Measurements from ENCODE around the gene FLRT1. TPM values are rescaled to one million over a fixed set of nuclear protein-coding genes. Genes with fewer than 3 reads are reported as not detected.

The FLRT1 gene
- polyA plus RNA-seq, 1 donor from 2014 or later = 2.6 TPM

GRCh38 chr11:64065141-64065465, 29.4 kb downstream of the FLRT1 start:
- Histone ChIP-seq H4K20me1 (ENCODE audit: insufficient read depth) (no peaks in the 10 kb centered on the region), H3K36me3 (ENCODE audit: insufficient read depth, low read length) (no peaks in the 10 kb centered on the region), H3K4me2 (ENCODE audit: low read length) (no peak overlapping the region), H3K9ac (ENCODE audit: low read length) (peak overlapping the region; percentile 71), H2AFZ (ENCODE audit: low read depth, low read length) (no peak overlapping the region), H3K9me3 (ENCODE audit: low read length) (no peaks in the 10 kb centered on the region), H3F3A (ENCODE audit: insufficient read depth, low read length, poor library complexity, severe bottlenecking) (no peaks in the 10 kb centered on the region), H3K27ac (ENCODE audit: low read length) (peak overlapping the region; percentile 90), H3K4me3 (ENCODE audit: low read length) (no peak overlapping the region), H3K9me2 (ENCODE audit: insufficient read depth, low read length) (no peaks in the 10 kb centered on the region), H3K27me3 (ENCODE audit: insufficient read depth, low read depth, low read length) (no peaks in the 10 kb centered on the region), H3K79me2 (replicated peaks; ENCODE audit: insufficient read depth, low read length) (no peaks in the 10 kb centered on the region)
- TF ChIP-seq MXI1 (conservative IDR thresholded peaks at IDR 0.05; ENCODE audit: poor library complexity, severe bottlenecking) (no peak), EP300 (conservative IDR thresholded peaks at IDR 0.05; ENCODE audit: poor library complexity, severe bottlenecking) (no peak), CTCF (IDR thresholded peaks at IDR 0.05; ENCODE audit: poor library complexity, severe bottlenecking) (no peak), RAD21 (conservative IDR thresholded peaks at IDR 0.05) (no peak), SMC3 (conservative IDR thresholded peaks at IDR 0.05; ENCODE audit: poor library complexity) (no peak), EZH2 (IDR thresholded peaks at IDR 0.05; ENCODE audit: borderline replicate concordance, insufficient read depth, low read length, poor library complexity, severe bottlenecking) (no peak), REST (IDR thresholded peaks at IDR 0.05; ENCODE audit: borderline replicate concordance) (no peak), POLR2AphosphoS5 (IDR thresholded peaks at IDR 0.05) (no peak), TAF1 (IDR thresholded peaks at IDR 0.05; ENCODE audit: low read depth) (no peak)

GRCh38 chr11:64065712-64066111, 30.0 kb downstream of the FLRT1 start:
- Histone ChIP-seq H3K36me3 (ENCODE audit: insufficient read depth, low read length) (no peaks in the 10 kb centered on the region), H2AFZ (ENCODE audit: low read depth, low read length) (no peak overlapping the region), H3F3A (ENCODE audit: insufficient read depth, low read length, poor library complexity, severe bottlenecking) (no peaks in the 10 kb centered on the region), H3K4me3 (ENCODE audit: low read length) (no peak overlapping the region), H3K9me3 (ENCODE audit: low read length) (no peaks in the 10 kb centered on the region), H4K20me1 (ENCODE audit: insufficient read depth) (no peaks in the 10 kb centered on the region), H3K27ac (ENCODE audit: low read length) (no peak overlapping the region), H3K79me2 (replicated peaks; ENCODE audit: insufficient read depth, low read length) (no peaks in the 10 kb centered on the region), H3K27me3 (ENCODE audit: insufficient read depth, low read depth, low read length) (no peaks in the 10 kb centered on the region), H3K4me2 (ENCODE audit: low read length) (no peak overlapping the region), H3K9ac (ENCODE audit: low read length) (no peak overlapping the region), H3K9me2 (ENCODE audit: insufficient read depth, low read length) (no peaks in the 10 kb centered on the region)
- TF ChIP-seq EZH2 (IDR thresholded peaks at IDR 0.05; ENCODE audit: borderline replicate concordance, insufficient read depth, low read length, poor library complexity, severe bottlenecking) (no peak), MXI1 (conservative IDR thresholded peaks at IDR 0.05; ENCODE audit: poor library complexity, severe bottlenecking) (no peak)

Data from neural cell (in vitro differentiated cells).